HG03135 (cell line): ENCODE measurements around the gene HACE1.

Source experiments
- ATAC-seq: cut with Tn5 transposase; IDR thresholded peaks from one replicate; pipeline ENCODE4 v1.9.1; 2021; ENCODE audit warnings: mild to moderate bottlenecking, moderate library complexity; ENCODE audit not compliant: unreplicated experiment

HACE1 gene

DNA sequence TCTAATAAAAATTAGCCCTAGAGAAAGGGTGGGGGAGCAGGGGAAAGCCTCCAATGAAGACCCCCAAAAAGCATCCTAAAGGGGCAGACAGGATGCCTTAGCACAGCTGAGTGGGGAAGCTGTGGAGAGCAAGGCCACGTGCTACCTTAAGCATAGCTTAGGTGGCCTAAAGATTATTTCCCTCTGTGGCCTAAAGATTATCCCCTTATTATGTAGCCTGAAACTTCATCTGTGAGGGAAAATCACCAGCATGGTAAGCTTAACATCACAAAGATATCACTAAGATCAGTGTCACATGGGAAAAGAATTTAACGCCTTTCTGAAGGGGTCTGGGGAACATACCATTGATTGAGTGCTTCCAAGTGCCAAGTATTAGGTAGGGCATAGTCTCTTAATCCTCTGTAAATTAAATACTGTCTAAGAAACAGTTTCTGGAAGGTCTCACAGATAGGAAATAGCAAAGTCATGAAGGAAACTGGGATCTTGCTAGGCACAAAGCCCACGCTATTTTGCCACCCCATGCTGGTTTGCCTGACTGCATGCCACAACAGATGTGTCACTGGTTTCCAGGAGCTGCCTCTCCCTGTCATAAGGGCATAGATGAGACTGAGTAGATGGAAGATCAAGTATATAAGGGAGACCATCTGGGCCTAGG is 170.0 kb downstream of the HACE1 start:
- no peak for ATAC-seq

GRCh38 chr6:104688283-104688969 is 171.3 kb downstream of the HACE1 start:
- no peak for ATAC-seq

DNA sequence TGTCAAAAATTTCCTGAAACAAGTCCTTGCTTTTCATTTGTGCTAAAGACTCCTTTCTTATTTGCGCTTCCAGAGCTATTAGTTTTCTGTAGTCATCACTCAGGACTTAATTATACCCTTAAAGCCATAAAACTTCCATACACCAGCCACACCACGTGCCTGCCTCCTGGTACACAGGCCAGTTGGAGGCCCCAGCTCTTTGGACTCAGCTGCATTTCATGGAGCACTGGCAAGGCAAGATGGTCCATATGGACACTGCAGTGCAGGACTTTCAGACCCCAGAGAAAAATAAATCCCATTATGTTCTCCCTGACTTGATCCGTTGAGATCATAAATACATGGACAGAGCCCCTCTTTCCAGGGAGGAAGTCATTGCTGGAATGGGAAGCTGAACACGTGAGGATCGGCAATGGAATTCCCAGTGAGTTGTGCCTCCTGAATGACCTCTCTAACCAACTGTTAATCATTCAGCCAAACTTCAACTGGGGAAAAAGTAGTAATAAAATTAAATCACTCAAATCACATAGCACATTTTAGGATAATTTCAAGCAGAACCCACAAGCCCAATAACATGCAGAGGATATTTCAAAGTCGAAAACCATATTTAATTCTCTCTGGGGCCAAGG is 173.1 kb downstream of the HACE1 start:
- ATAC-seq: no peak

DNA sequence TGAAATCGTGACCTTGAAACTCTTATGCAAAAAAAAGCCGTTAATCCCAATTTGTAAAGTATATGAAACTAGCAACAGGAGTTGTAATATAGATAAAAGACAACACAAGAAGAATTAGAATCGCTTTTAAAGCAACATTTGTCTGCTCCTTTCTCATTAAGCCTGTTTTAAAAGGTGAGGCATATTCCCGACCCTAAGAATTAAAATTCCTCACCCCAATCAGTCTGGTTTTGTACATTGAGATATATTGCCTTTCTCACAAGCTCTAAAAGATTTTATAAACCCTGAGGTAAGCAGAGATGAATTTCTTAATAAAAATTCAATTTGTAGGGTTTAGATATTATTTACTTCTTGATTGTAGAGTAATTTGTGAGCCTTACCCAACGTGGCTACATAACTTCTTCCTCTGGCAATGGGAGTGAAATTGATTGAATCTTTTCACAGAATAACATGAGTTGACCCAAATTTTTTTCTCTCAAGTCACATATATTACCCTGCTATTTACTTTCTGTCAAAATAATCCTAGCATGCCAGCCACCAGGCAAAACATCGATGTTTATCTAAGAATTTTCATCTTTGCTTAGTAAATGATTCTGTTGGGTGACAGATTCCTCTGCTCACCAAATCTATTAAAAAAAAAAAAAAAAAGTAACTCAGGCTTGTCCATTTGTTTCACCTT is 173.7 kb downstream of the HACE1 start:
- ATAC-seq: no peak

DNA sequence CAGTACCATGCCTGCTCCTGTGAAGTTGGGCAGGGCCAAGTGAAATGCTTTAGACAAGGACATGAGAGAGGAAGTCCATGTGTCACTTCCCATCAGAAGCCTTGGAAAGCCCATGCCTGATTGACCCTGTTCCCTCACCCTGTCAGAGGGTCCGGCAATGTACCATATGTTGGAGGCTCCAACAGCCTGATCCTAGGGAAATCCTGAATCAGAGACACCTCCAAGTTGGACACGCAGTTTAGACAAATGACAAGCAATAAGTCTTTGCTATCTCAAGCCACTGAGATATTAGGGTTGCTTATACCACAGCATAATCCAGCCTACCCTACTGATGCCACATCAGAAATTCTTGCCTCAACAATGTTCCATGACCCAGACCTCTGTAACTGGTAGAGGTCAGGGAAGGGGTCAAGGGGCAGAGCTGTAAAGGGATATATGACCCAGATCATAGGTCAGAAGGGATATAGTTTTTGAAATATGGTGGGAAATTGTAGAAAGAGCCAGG is 174.8 kb downstream of the HACE1 start:
- ATAC-seq: no peak

- no peak for ATAC-seq
These were observed 175.9 kb downstream of the HACE1 start for GRCh38 chr6:104683809-104684208.

GRCh38 chr6:104682722-104683643 is 176.7 kb downstream of the HACE1 start:
- ATAC-seq: peak; percentile 76

DNA sequence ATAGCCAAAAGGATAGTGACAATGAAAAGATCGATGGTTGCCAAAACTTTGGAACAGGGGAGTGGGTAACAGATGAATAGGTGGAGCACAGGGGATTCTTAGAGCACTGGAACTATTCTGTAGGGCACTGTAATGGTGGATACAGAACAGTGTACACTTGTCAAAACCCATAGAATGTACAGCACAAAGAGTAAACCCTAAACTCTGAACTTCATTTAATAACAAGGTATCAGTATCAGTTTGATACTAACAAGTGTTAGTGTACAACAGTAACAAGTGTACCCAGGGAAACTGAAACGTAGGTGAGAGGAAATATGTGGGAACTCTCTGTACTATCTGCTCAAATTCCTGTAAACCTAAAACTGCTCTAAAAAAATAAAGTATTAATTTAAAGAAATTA is 179.2 kb downstream of the HACE1 start:
- ATAC-seq: no peak

- no peak for ATAC-seq
These were observed 179.7 kb downstream of the HACE1 start for GRCh38 chr6:104679971-104680370.
